Esophagus squamous epithelium (tissue), 4 donors: Measurements from ENCODE around the gene MYCBP.

Source experiments
- POLR2A ChIP-seq, 4 donors: fragments of 450-650 bp; IDR thresholded peaks; one replicate each; pipeline ENCODE4 v1.6.1; 2017; ENCODE audit warnings: antibody characterized with exemption in 4 of 4, mild to moderate bottlenecking in 4 of 4, moderate library complexity in 3 of 4
- TF ChIP-seq, protein P1 (sequence below), 6 experiments: fragments of 450-650 bp in 4 of 6; fragments of 200-600 bp in 2 of 6; sonication (generic) in 2 of 6; IDR thresholded peaks; one replicate each; pipeline ENCODE4 v1.5.1; 2016 to 2019; ENCODE audit warnings: antibody characterized with exemption in 6 of 6, mild to moderate bottlenecking in 4 of 6, moderate library complexity in 4 of 6

DNA sequence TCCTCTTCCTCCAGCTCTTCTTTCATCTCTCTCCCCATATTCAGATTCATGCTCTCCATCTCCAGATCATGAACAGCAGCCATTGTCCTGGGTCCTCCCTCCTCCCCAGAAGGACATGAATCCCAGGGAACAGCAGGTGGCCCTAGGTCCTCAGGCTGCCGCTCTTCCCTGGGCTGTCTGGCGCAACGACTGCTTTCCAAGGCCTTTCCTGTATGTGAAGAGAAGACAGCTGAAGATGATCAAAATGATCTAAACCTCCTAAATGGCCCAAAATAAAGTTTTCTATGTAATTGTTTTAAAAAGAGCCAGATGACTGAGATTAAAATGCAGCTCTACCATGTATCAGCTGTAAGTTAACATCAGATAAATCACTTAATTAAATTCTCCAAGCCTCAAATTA is 46.0 kb upstream of the MYCBP start:
- TF ChIP-seq, protein P1, sequence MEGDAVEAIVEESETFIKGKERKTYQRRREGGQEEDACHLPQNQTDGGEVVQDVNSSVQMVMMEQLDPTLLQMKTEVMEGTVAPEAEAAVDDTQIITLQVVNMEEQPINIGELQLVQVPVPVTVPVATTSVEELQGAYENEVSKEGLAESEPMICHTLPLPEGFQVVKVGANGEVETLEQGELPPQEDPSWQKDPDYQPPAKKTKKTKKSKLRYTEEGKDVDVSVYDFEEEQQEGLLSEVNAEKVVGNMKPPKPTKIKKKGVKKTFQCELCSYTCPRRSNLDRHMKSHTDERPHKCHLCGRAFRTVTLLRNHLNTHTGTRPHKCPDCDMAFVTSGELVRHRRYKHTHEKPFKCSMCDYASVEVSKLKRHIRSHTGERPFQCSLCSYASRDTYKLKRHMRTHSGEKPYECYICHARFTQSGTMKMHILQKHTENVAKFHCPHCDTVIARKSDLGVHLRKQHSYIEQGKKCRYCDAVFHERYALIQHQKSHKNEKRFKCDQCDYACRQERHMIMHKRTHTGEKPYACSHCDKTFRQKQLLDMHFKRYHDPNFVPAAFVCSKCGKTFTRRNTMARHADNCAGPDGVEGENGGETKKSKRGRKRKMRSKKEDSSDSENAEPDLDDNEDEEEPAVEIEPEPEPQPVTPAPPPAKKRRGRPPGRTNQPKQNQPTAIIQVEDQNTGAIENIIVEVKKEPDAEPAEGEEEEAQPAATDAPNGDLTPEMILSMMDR (IDR thresholded peaks at IDR 0.05), result no peak
- no peak for TF ChIP-seq POLR2A (IDR thresholded peaks at IDR 0.05)
